ENCODE data around the gene NUP93. TPM values are rescaled to one million over a fixed set of nuclear protein-coding genes. Genes with fewer than 3 reads are reported as not detected.

Gene NUP93
- total RNA-seq, 4 donors from 2014 or later = 27.3 to 195 (median 31.4) TPM

DNA sequence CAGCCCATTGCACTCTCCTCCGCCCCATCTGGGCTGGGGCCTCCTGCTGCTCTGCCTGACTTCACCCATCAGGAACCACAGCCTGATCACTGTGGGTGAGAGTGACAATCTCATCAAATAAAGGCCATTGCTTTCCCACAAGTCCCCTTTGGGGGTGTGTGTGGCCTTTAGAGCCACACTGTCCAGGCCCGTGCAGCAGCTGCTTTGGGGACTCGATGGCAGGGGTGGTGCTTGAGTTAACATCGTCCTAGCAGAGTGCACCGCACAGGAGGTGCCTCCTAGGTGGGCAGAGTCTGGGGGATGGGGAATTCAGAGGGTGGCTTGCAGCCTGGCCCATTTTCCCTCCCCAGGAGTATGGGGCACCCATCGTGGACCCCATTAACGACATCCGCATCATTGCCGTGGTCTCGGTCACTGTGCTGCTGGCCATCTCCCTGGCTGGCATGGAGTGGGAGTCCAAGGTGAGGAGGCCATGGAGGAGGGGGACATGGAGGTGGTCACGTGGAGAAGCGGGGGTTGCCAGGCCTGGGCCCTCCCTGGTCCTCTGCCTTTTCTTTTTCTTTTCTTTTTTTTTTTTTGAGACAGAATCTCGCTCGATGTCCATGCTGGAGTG is 140.5 kb downstream of the NUP93 start:
- peak overlapping the region in 1 of 4 donors; percentile 54 for H3K27ac ChIP-seq
- no peak for DNase-seq
- H3K9me3 ChIP-seq = no peaks in the 10 kb centered on the region
- H3K4me3 ChIP-seq = no peak overlapping the region
- TF ChIP-seq, protein P1, sequence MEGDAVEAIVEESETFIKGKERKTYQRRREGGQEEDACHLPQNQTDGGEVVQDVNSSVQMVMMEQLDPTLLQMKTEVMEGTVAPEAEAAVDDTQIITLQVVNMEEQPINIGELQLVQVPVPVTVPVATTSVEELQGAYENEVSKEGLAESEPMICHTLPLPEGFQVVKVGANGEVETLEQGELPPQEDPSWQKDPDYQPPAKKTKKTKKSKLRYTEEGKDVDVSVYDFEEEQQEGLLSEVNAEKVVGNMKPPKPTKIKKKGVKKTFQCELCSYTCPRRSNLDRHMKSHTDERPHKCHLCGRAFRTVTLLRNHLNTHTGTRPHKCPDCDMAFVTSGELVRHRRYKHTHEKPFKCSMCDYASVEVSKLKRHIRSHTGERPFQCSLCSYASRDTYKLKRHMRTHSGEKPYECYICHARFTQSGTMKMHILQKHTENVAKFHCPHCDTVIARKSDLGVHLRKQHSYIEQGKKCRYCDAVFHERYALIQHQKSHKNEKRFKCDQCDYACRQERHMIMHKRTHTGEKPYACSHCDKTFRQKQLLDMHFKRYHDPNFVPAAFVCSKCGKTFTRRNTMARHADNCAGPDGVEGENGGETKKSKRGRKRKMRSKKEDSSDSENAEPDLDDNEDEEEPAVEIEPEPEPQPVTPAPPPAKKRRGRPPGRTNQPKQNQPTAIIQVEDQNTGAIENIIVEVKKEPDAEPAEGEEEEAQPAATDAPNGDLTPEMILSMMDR (IDR thresholded peaks at IDR 0.05) = no peak
- no peak for TF ChIP-seq POLR2A (IDR thresholded peaks at IDR 0.05)
- H3K27me3 ChIP-seq = no peaks in the 10 kb centered on the region
- peaks cover 0 to 11% (median 4%) of the 10 kb centered on the region in 4 donors for H3K4me1 ChIP-seq
- H3K36me3 ChIP-seq = no peaks in the 10 kb centered on the region

GRCh38 chr16:56871172-56871593 is 141.3 kb downstream of the NUP93 start:
- TF ChIP-seq POLR2A (IDR thresholded peaks at IDR 0.05) = no peak
- TF ChIP-seq, protein P1 (IDR thresholded peaks at IDR 0.05) = no peak
- peaks cover 0 to 11% (median 4%) of the 10 kb centered on the region in 4 donors for H3K4me1 ChIP-seq
- H3K36me3 ChIP-seq = no peaks in the 10 kb centered on the region
- DNase-seq = peak in 2 of 3 donors; percentile 55 to 69
- no peak overlapping the region for H3K4me3 ChIP-seq
- no peaks in the 10 kb centered on the region for H3K27me3 ChIP-seq
- H3K27ac ChIP-seq = no peak overlapping the region
- no peaks in the 10 kb centered on the region for H3K9me3 ChIP-seq

GRCh38 chr16:56872863-56873391 is 143.0 kb downstream of the NUP93 start:
- no peaks in the 10 kb centered on the region for H3K27me3 ChIP-seq
- peak overlapping the region in 1 of 4 donors; percentile 35 for H3K27ac ChIP-seq
- H3K4me3 ChIP-seq = no peak overlapping the region
- TF ChIP-seq POLR2A (IDR thresholded peaks at IDR 0.05) = no peak
- TF ChIP-seq, protein P1 (IDR thresholded peaks at IDR 0.05) = no peak
- no peaks in the 10 kb centered on the region for H3K9me3 ChIP-seq
- H3K36me3 ChIP-seq = no peaks in the 10 kb centered on the region
- DNase-seq = no peak
- H3K4me1 ChIP-seq = peaks cover 0 to 2% (median under 1%) of the 10 kb centered on the region in 4 donors

GRCh38 chr16:56874800-56875199 is 144.9 kb downstream of the NUP93 start:
- DNase-seq = no peak
- Histone ChIP-seq H3K27me3 (no peaks in the 10 kb centered on the region), H3K9me3 (no peaks in the 10 kb centered on the region), H3K4me1 (no peaks in the 10 kb centered on the region), H3K27ac (peak overlapping the region in 1 of 4 donors; percentile 13), H3K36me3 (no peaks in the 10 kb centered on the region), H3K4me3 (no peak overlapping the region)
- TF ChIP-seq, protein P1 (IDR thresholded peaks at IDR 0.05) = no peak
- TF ChIP-seq POLR2A (IDR thresholded peaks at IDR 0.05) = no peak

- H3K27me3 ChIP-seq = no peaks in the 10 kb centered on the region
- no peaks in the 10 kb centered on the region for H3K4me1 ChIP-seq
- H3K4me3 ChIP-seq = no peak overlapping the region
- DNase-seq = no peak
- no peaks in the 10 kb centered on the region for H3K36me3 ChIP-seq
- no peak for TF ChIP-seq POLR2A (IDR thresholded peaks at IDR 0.05)
- TF ChIP-seq, protein P1 (IDR thresholded peaks at IDR 0.05) = no peak
- H3K9me3 ChIP-seq = no peaks in the 10 kb centered on the region
- H3K27ac ChIP-seq = no peak overlapping the region
These were observed 146.1 kb downstream of the NUP93 start for GRCh38 chr16:56876048-56876447.
